CD14-positive monocyte (primary cell): ENCODE measurements around the gene CYSLTR2. TPM values are rescaled to one million over a fixed set of nuclear protein-coding genes. Genes with fewer than 3 reads are reported as not detected.

Experiments
- DNase-seq, 3 donors: peaks; one replicate each; pipeline ENCODE4 v3.0.0-alpha.2; 2011 to 2022
- H2AFZ ChIP-seq: 2 replicates; pipeline ENCODE4 v1.6.0; 2012; ENCODE audit warnings: mild to moderate bottlenecking, low read depth, low read length, inconsistent platforms; ENCODE audit not compliant: insufficient read depth, poor library complexity, severe bottlenecking
- H3K27ac ChIP-seq, 2 donors: 1 replicate in 1 of 2; 2 replicates in 1 of 2; pipeline ENCODE4 v1.5.1; 2012 to 2013; ENCODE audit warnings: low read length in 2 of 2, control low read depth in 1 of 2, inconsistent platforms in 1 of 2, low read depth in 1 of 2, mild to moderate bottlenecking in 1 of 2
- H3K27me3 ChIP-seq, 2 donors: one replicate each; pipeline versions ENCODE4 v1.6.0 to v1.6.1; 2011 to 2013; ENCODE audit warnings: low read length in 2 of 2; ENCODE audit not compliant: control insufficient read depth in 2 of 2, insufficient read depth in 2 of 2
- H3K36me3 ChIP-seq, 2 donors: replicated peaks in 1 of 2; 1 replicate in 1 of 2; 2 replicates in 1 of 2; pipeline versions ENCODE4 v1.5.1 to v1.6.1; 2012 to 2013; ENCODE audit warnings: low read length in 2 of 2, control low read depth in 1 of 2, inconsistent platforms in 1 of 2, mild to moderate bottlenecking in 1 of 2; ENCODE audit not compliant: insufficient read depth in 2 of 2, control insufficient read depth in 1 of 2
- H3K4me1 ChIP-seq, 2 donors: 1 replicate in 1 of 2; 2 replicates in 1 of 2; pipeline versions ENCODE4 v1.5.1 to v1.6.1; 2012 to 2013; ENCODE audit warnings: low read length in 2 of 2, control low read depth in 1 of 2, inconsistent platforms in 1 of 2, mild to moderate bottlenecking in 1 of 2, moderate library complexity in 1 of 2; ENCODE audit not compliant: insufficient read depth in 2 of 2, control insufficient read depth in 1 of 2
- H3K4me2 ChIP-seq: replicated peaks from 2 replicates; pipeline ENCODE3; 2012; ENCODE audit warnings: low read length, moderate library complexity, mild to moderate bottlenecking; ENCODE audit not compliant: poor library complexity, severe bottlenecking; ENCODE audit errors: extremely low read depth
- H3K4me3 ChIP-seq, 3 experiments: fragments of 200-600 bp in 1 of 3; sonication (generic) in 1 of 3; replicated peaks in 1 of 3; 1 replicate in 2 of 3; 2 replicates in 1 of 3; pipeline ENCODE4 v1.5.1; 2011 to 2013; ENCODE audit warnings: low read length in 3 of 3, mild to moderate bottlenecking in 3 of 3, control low read depth in 2 of 3, low read depth in 2 of 3, inconsistent platforms in 1 of 3, moderate library complexity in 1 of 3
- H3K79me2 ChIP-seq: 2 replicates; pipeline ENCODE4 v1.6.0; 2012; ENCODE audit warnings: mild to moderate bottlenecking, control low read depth, inconsistent platforms, low read length, moderate library complexity; ENCODE audit not compliant: insufficient read depth
- H3K9ac ChIP-seq: 2 replicates; pipeline ENCODE4 v1.6.0; 2017; ENCODE audit warnings: low read length, mild to moderate bottlenecking; ENCODE audit not compliant: insufficient read depth, poor library complexity, severe bottlenecking
- H3K9me3 ChIP-seq, 2 donors: replicated peaks in 1 of 2; 1 replicate in 1 of 2; 2 replicates in 1 of 2; pipeline versions ENCODE4 v1.5.1 to v1.6.1; 2012 to 2013; ENCODE audit warnings: low read length in 2 of 2, control low read depth in 1 of 2; ENCODE audit not compliant: control insufficient read depth in 1 of 2, insufficient read depth in 1 of 2
- H4K20me1 ChIP-seq: 2 replicates; pipeline ENCODE4 v1.6.0; 2012; ENCODE audit warnings: mild to moderate bottlenecking, low read length, control low read depth, moderate library complexity; ENCODE audit not compliant: insufficient read depth
- H3K27ac Mint-ChIP-seq, 7 donors: one replicate each; pipeline ENCODE4 v1.8.0; 2020; ENCODE audit warnings: mild to moderate bottlenecking in 7 of 7, mixed read lengths in 7 of 7, moderate library complexity in 6 of 7, inconsistent platforms in 2 of 7
- H3K27me3 Mint-ChIP-seq, 3 donors: one replicate each; pipeline ENCODE4 v1.8.0; 2021 to 2022; ENCODE audit warnings: low read depth in 3 of 3, mild to moderate bottlenecking in 3 of 3, mixed read lengths in 3 of 3, moderate library complexity in 3 of 3, inconsistent platforms in 1 of 3
- H3K36me3 Mint-ChIP-seq, 2 donors: one replicate each; pipeline ENCODE4 v1.8.0; 2020; ENCODE audit warnings: mixed read lengths in 2 of 2, inconsistent platforms in 1 of 2, mild to moderate bottlenecking in 1 of 2
- H3K4me1 Mint-ChIP-seq: one replicate; pipeline ENCODE4 v1.8.0; 2020; ENCODE audit warnings: mild to moderate bottlenecking, mixed read lengths
- H3K4me3 Mint-ChIP-seq, 2 donors: one replicate each; pipeline ENCODE4 v1.8.0; 2020; ENCODE audit warnings: mild to moderate bottlenecking in 2 of 2, mixed read lengths in 2 of 2, moderate library complexity in 1 of 2
- H3K9me3 Mint-ChIP-seq, 7 donors: one replicate each; pipeline ENCODE4 v1.8.0; 2020 to 2022; ENCODE audit warnings: mixed read lengths in 7 of 7, mild to moderate bottlenecking in 6 of 7, moderate library complexity in 6 of 7, inconsistent platforms in 2 of 7
- CTCF ChIP-seq: fragments of 200-600 bp; IDR thresholded peaks from one replicate; pipeline ENCODE4 v1.8.0; 2022; ENCODE audit warnings: antibody characterized with exemption, mild to moderate bottlenecking
- WGBS: methylation state at CpG from one replicate; pipeline ENCODE4 v1.1.5; 2013; ENCODE audit warnings: missing lambda C conversion rate; ENCODE audit not compliant: insufficient coverage; 5-methylcytosine and 5-hydroxymethylcytosine counted together
- intact Hi-C, 2 donors: fragments of 100-400 bp; cut with micrococcal nuclease; formaldehyde crosslinking; loops; one replicate each; pipeline versions ENCODE4 v1.15.0 to v1.15.1; 2023
- polyA plus RNA-seq, 3 donors: library from polyadenylated mRNA; depleted of rRNA in 1 of 3; unstranded in 2 of 3; stranded (reverse) in 1 of 3; fragments of 300-500 nt in 2 of 3; fragments of >200 nt in 1 of 3; fragmentation: Illumina TruSeq in 2 of 3; gene quantifications; 1 replicate in 2 of 3; 2 replicates in 1 of 3; pipeline ENCODE4 v1.2.3, GENCODE V29; 2012 to 2021

Gene CYSLTR2
- polyA plus RNA-seq, 3 donors: 1.9 to 6.5 (median 4.1) TPM

DNA sequence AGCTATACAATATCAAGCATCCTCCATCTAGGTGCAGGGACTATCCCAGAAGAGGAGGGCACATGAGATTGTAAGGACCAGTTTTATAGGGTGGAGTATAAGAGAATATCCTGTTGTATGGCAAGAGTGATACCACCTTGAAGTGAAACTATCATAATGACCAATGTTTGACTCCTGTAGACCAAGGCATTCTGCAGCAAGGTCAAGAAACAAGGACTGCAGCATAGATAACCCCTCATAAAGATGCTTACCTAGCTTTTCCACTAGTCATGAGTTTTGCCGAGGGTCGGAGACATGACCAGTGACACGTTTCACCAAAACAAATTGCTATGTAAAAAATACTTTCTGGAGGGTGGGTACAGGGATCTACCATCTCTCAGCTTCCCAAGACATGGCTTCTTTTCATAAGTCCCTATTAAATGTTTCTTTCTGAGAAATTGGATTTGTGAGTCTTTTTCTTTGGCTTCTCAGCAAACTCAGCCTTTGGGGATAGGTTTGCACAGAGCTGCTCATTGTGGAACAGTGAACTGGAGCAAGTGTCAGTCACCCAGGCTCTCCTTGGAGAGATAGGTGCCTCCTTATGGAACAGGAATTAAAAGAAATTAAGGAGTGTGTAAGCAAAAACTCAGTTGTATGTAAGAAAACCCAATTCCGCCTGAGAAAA, 28.2 kb upstream of the CYSLTR2 start:
- Mint-ChIP-seq H3K9me3 (peaks cover 19 to 24% (median 21%) of the 10 kb centered on the region in 7 donors), H3K36me3 (peaks cover 0 to 6% of the 10 kb centered on the region in 2 donors), H3K27me3 (peaks cover 0 to 3% (median 0%) of the 10 kb centered on the region in 3 donors), H3K27ac (peak overlapping the region; percentile 34 to 91 (median 88)), H3K4me1 (peaks cover 21% of the 10 kb centered on the region), H3K4me3 (no peak overlapping the region)
- Histone ChIP-seq H3K9me3 (peaks cover 15 to 22% of the 10 kb centered on the region in 2 donors), H3K36me3 (no peaks in the 10 kb centered on the region), H3K9ac (no peak overlapping the region), H2AFZ (no peak overlapping the region), H3K4me3 (no peak overlapping the region), H3K79me2 (no peaks in the 10 kb centered on the region), H3K27me3 (no peaks in the 10 kb centered on the region), H3K4me2 (peak overlapping the region; percentile 24), H3K27ac (peak overlapping the region; percentile 13 to 30), H4K20me1 (no peaks in the 10 kb centered on the region), H3K4me1 (peaks cover 22 to 27% of the 10 kb centered on the region in 2 donors)
- no peak for DNase-seq
- intact Hi-C loops: no loop called here
- no peak for TF ChIP-seq CTCF
- WGBS: no CpG with 5 or more reads among the region's 4 CpGs

GRCh38 chr13:48626077-48626449, 27.7 kb upstream of the CYSLTR2 start:
- Histone ChIP-seq H3K4me3 (no peak overlapping the region), H3K79me2 (no peaks in the 10 kb centered on the region), H3K27me3 (no peaks in the 10 kb centered on the region), H3K9ac (no peak overlapping the region), H2AFZ (peak overlapping the region; percentile 27), H3K27ac (peak overlapping the region in 1 of 2 donors; percentile 15), H3K9me3 (peaks cover 10 to 17% of the 10 kb centered on the region in 2 donors), H4K20me1 (no peaks in the 10 kb centered on the region), H3K36me3 (no peaks in the 10 kb centered on the region), H3K4me2 (peak overlapping the region; percentile 24), H3K4me1 (peaks cover 22 to 27% of the 10 kb centered on the region in 2 donors)
- no peak overlapping the region for H3K4me3 Mint-ChIP-seq
- peaks cover 13 to 21% (median 17%) of the 10 kb centered on the region in 7 donors for H3K9me3 Mint-ChIP-seq
- H3K27ac Mint-ChIP-seq: peak overlapping the region in 6 of 7 donors; percentile 34 to 91 (median 88)
- peaks cover 0 to 5% of the 10 kb centered on the region in 2 donors for H3K36me3 Mint-ChIP-seq
- no peak for TF ChIP-seq CTCF
- no CpG with 5 or more reads among the region's 1 CpG for WGBS
- DNase-seq: peak in 1 of 3 donors; percentile 37
- peaks cover 21% of the 10 kb centered on the region for H3K4me1 Mint-ChIP-seq
- H3K27me3 Mint-ChIP-seq: peaks cover 0 to 3% (median 0%) of the 10 kb centered on the region in 3 donors
- intact Hi-C loops: no loop called here
